ENCODE data around the gene TTC33. TPM values are rescaled to one million over a fixed set of nuclear protein-coding genes. Genes with fewer than 3 reads are reported as not detected.

TTC33 gene
- total and polyA plus RNA-seq, 2 experiments from 2014 or later: 8.0 to 9.0 TPM

DNA sequence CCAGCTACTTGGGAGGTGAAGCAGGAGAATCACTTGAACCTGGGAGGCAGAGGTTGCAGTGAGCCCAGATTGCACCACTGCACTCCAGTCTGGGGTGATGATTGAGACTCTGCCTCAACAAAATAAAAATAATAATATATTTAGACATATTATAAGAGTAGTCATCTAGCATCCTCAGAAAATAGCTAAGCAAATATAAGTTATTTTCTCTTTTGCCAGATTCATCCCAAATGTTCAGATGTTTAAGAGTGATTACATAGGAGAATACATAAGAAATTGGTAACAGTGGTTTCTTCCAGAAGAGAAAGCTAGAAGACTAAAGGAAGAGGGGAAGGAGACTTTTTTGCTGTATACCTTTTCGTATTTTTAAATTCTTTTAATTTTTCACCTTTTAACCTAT is 22.4 kb upstream of the TTC33 start:
- H3K36me3 ChIP-seq (ENCODE audit: low read depth): peaks cover 37% of the 10 kb centered on the region
- WGBS, 2 experiments (ENCODE audit: low coverage in 1 of 2, low lambda C conversion rate in 2 of 2, missing lambda C conversion rate in 2 of 2): 97 to 100% methylated on average over 1 of the region's 1 CpG
- H4K20me1 ChIP-seq (ENCODE audit: insufficient read depth): peaks cover 24% of the 10 kb centered on the region
- H3K9me2 ChIP-seq (ENCODE audit: insufficient read depth): no peaks in the 10 kb centered on the region
- H2AFZ ChIP-seq: no peak overlapping the region
- no peaks in the 10 kb centered on the region for H3K9me3 ChIP-seq (ENCODE audit: low read depth)
- H3K79me2 ChIP-seq (ENCODE audit: insufficient read depth): peaks cover 99% of the 10 kb centered on the region
- no peak overlapping the region for H3K9ac ChIP-seq
- H3K4me2 ChIP-seq (ENCODE audit: unreplicated experiment): no peak overlapping the region
- no peak overlapping the region for H3K27ac ChIP-seq
- no peak for TF ChIP-seq EZH2 (IDR thresholded peaks at IDR 0.05; ENCODE audit: insufficient read depth, poor library complexity, severe bottlenecking)
- TF ChIP-seq EZH2phosphoT487 (IDR thresholded peaks at IDR 0.05; ENCODE audit: insufficient read depth, low read depth): no peak
- H3K27me3 ChIP-seq (replicated peaks; ENCODE audit: insufficient read depth): no peaks in the 10 kb centered on the region
- peaks cover 24% of the 10 kb centered on the region for H3F3A ChIP-seq (ENCODE audit: insufficient read depth)
- H3K4me3 ChIP-seq: no peak overlapping the region
- in situ Hi-C loops (cut with MboI): no loop called here
- no peak for DNase-seq
- peaks cover 28% of the 10 kb centered on the region for H3K4me1 ChIP-seq (ENCODE audit: insufficient read depth)

DNA sequence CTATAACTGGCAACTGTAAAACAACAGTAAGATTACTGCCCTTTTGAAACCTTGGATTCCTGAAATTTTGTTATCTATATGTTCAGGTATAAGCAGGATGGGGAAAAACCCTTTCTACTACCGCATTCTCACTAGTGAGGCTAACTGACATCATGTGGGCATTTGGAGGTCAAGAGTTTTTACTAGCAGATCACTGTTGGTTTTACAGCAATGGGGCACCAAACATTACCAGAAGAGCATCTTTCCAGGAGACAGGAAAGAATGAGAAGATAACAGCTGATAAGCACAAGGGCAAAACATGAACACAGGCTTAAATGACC is 20.9 kb upstream of the TTC33 start:
- no peaks in the 10 kb centered on the region for H3K9me2 ChIP-seq (ENCODE audit: insufficient read depth)
- H3K4me2 ChIP-seq (ENCODE audit: unreplicated experiment): no peak overlapping the region
- peaks cover 43% of the 10 kb centered on the region for H3K36me3 ChIP-seq (ENCODE audit: low read depth)
- 100% methylated on average over 1 of the region's 1 CpG for WGBS, 2 experiments (ENCODE audit: low coverage in 1 of 2, low lambda C conversion rate in 2 of 2, missing lambda C conversion rate in 2 of 2)
- H3K79me2 ChIP-seq (ENCODE audit: insufficient read depth): peaks cover 96% of the 10 kb centered on the region
- H3F3A ChIP-seq (ENCODE audit: insufficient read depth): peaks cover 14% of the 10 kb centered on the region
- H3K4me1 ChIP-seq (ENCODE audit: insufficient read depth): peaks cover 18% of the 10 kb centered on the region
- H3K4me3 ChIP-seq: no peak overlapping the region
- no peak overlapping the region for H2AFZ ChIP-seq
- TF ChIP-seq EZH2 (IDR thresholded peaks at IDR 0.05; ENCODE audit: insufficient read depth, poor library complexity, severe bottlenecking): no peak
- TF ChIP-seq EZH2phosphoT487 (IDR thresholded peaks at IDR 0.05; ENCODE audit: insufficient read depth, low read depth): no peak
- H3K9ac ChIP-seq: no peak overlapping the region
- no peak for DNase-seq
- peaks cover 14% of the 10 kb centered on the region for H4K20me1 ChIP-seq (ENCODE audit: insufficient read depth)
- no peaks in the 10 kb centered on the region for H3K27me3 ChIP-seq (replicated peaks; ENCODE audit: insufficient read depth)
- H3K9me3 ChIP-seq (ENCODE audit: low read depth): no peaks in the 10 kb centered on the region
- in situ Hi-C loops (cut with MboI): no loop called here
- no peak overlapping the region for H3K27ac ChIP-seq

DNA sequence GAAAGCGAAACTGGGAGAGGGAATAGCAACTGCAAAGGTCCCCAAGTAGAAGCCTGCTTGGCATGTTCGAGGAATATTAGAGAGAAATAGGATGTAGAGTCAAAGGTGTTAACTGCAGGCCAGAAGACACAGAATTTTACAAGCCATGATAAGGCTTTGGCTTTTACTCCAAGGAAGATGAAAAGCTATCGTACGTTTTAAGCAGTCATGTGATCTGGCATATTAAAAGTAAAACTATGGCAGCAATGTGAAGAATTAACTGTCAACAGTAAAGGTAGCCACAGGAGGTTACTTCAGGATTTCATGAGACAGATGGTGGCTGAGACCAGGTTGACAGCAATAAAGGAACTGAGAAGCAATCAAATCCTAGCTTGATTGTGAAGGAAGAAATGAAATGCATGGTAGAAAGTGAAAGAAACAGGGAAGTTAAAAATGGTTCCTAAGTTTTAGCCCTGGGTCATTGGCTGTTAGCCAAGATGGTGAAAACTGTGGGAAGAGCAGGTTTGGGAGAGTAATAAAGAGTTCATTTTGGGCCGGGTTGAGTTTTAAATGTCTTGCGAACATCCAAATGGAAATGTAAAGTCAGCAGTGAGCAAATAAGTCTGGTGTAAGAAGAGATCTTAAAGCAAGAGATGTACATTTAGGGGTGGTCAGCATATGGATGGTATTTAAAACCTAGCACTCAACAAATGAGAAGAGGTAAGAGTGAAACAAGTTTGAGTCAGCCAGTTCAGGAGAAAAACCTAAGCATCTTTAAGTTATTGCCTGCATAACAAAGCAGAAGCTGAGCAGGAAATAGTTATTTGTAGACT is 20.3 kb upstream of the TTC33 start:
- 96% methylated on average over 6 of the region's 6 CpGs for WGBS, 2 experiments (ENCODE audit: low coverage in 1 of 2, low lambda C conversion rate in 2 of 2, missing lambda C conversion rate in 2 of 2)
- Histone ChIP-seq H3K9ac (no peak overlapping the region), H3K79me2 (ENCODE audit: insufficient read depth) (peaks cover 90% of the 10 kb centered on the region), H3K4me2 (ENCODE audit: unreplicated experiment) (no peak overlapping the region), H3K27ac (no peak overlapping the region), H3K4me3 (no peak overlapping the region), H3K9me3 (ENCODE audit: low read depth) (no peaks in the 10 kb centered on the region), H4K20me1 (ENCODE audit: insufficient read depth) (peaks cover 14% of the 10 kb centered on the region; the same call in 1 of the 2 replicates), H3K27me3 (replicated peaks; ENCODE audit: insufficient read depth) (no peaks in the 10 kb centered on the region), H3K4me1 (ENCODE audit: insufficient read depth) (peaks cover 13% of the 10 kb centered on the region), H2AFZ (no peak overlapping the region), H3F3A (ENCODE audit: insufficient read depth) (peaks cover 8% of the 10 kb centered on the region), H3K36me3 (ENCODE audit: low read depth) (peaks cover 49% of the 10 kb centered on the region), H3K9me2 (ENCODE audit: insufficient read depth) (no peaks in the 10 kb centered on the region)
- DNase-seq: no peak
- TF ChIP-seq EZH2 (IDR thresholded peaks at IDR 0.05; ENCODE audit: insufficient read depth, poor library complexity, severe bottlenecking) (no peak), EZH2phosphoT487 (IDR thresholded peaks at IDR 0.05; ENCODE audit: insufficient read depth, low read depth) (no peak)
- in situ Hi-C loops (cut with MboI): no loop called here

DNA sequence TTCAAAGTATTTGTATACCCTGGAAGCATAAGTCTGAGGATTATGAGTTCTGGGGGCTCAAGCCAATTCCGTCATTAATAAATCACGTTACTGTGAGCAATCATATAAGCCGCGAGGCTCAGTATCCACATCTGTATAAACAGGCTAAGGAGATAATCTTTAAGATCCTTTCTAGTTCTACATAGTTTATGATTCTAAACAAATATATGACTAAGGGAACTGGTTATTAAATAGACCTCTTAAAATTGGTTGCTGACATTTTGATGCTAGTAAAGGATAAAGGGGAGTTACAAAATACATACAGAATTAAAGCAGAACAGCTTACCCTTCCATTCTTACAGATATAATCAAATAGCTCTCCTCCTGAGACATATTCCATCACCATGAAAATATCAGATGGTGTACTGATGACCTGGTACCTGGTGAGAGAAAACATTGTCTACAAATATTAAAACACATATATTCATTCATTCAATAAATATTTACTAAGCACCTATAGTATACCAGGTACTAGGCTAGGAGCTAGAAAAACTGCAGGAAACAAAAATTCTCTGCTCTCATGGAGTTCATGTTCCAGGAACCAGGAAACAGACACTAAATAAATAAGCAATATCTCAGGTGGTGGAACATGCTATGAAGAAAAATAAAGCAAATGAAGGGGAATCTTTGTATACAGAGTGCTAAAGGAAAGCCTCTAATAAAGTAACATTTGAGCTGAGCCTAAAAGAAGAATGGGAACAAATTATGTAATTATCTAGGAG is 19.5 kb upstream of the TTC33 start:
- Histone ChIP-seq H3K4me1 (ENCODE audit: insufficient read depth) (peaks cover 7% of the 10 kb centered on the region; the same call in 1 of the 2 replicates), H3K9ac (no peak overlapping the region), H3K27me3 (replicated peaks; ENCODE audit: insufficient read depth) (no peaks in the 10 kb centered on the region), H3K9me2 (ENCODE audit: insufficient read depth) (no peaks in the 10 kb centered on the region), H4K20me1 (ENCODE audit: insufficient read depth) (peaks cover 8% of the 10 kb centered on the region; the same call in 1 of the 2 replicates), H3K4me2 (ENCODE audit: unreplicated experiment) (no peak overlapping the region), H3K9me3 (ENCODE audit: low read depth) (no peaks in the 10 kb centered on the region), H2AFZ (no peak overlapping the region), H3K4me3 (no peak overlapping the region), H3K36me3 (ENCODE audit: low read depth) (peaks cover 49% of the 10 kb centered on the region), H3K27ac (no peak overlapping the region), H3K79me2 (ENCODE audit: insufficient read depth) (peaks cover 82% of the 10 kb centered on the region), H3F3A (ENCODE audit: insufficient read depth) (peaks cover 4% of the 10 kb centered on the region; the same call in 1 of the 2 replicates)
- WGBS, 2 experiments (ENCODE audit: low coverage in 1 of 2, low lambda C conversion rate in 2 of 2, missing lambda C conversion rate in 2 of 2): 87 to 92% methylated on average over 4 of the region's 4 CpGs
- no peak for DNase-seq
- no peak for TF ChIP-seq EZH2 (IDR thresholded peaks at IDR 0.05; ENCODE audit: insufficient read depth, poor library complexity, severe bottlenecking)
- TF ChIP-seq EZH2phosphoT487 (IDR thresholded peaks at IDR 0.05; ENCODE audit: insufficient read depth, low read depth): no peak
- in situ Hi-C loops (cut with MboI): no loop called here

Data from GM23248 (cell line).